ENCODE measurements around the gene TOX4.

TOX4 gene

GRCh38 chr14:21440859-21441258 lies 36.1 kb upstream of the TOX4 start:
- TF ChIP-seq, protein P1, sequence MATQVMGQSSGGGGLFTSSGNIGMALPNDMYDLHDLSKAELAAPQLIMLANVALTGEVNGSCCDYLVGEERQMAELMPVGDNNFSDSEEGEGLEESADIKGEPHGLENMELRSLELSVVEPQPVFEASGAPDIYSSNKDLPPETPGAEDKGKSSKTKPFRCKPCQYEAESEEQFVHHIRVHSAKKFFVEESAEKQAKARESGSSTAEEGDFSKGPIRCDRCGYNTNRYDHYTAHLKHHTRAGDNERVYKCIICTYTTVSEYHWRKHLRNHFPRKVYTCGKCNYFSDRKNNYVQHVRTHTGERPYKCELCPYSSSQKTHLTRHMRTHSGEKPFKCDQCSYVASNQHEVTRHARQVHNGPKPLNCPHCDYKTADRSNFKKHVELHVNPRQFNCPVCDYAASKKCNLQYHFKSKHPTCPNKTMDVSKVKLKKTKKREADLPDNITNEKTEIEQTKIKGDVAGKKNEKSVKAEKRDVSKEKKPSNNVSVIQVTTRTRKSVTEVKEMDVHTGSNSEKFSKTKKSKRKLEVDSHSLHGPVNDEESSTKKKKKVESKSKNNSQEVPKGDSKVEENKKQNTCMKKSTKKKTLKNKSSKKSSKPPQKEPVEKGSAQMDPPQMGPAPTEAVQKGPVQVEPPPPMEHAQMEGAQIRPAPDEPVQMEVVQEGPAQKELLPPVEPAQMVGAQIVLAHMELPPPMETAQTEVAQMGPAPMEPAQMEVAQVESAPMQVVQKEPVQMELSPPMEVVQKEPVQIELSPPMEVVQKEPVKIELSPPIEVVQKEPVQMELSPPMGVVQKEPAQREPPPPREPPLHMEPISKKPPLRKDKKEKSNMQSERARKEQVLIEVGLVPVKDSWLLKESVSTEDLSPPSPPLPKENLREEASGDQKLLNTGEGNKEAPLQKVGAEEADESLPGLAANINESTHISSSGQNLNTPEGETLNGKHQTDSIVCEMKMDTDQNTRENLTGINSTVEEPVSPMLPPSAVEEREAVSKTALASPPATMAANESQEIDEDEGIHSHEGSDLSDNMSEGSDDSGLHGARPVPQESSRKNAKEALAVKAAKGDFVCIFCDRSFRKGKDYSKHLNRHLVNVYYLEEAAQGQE (IDR thresholded peaks at IDR 0.05; ENCODE audit: low read depth), result no peak
- TF ChIP-seq USF1 (IDR thresholded peaks at IDR 0.05) (no peak), EP300 (IDR thresholded peaks at IDR 0.05; ENCODE audit: borderline replicate concordance) (no peak), NFIC (IDR thresholded peaks at IDR 0.05) (no peak), CEBPB (IDR thresholded peaks at IDR 0.05) (no peak)
- TF ChIP-seq, protein P2, sequence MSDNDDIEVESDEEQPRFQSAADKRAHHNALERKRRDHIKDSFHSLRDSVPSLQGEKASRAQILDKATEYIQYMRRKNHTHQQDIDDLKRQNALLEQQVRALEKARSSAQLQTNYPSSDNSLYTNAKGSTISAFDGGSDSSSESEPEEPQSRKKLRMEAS (IDR thresholded peaks at IDR 0.05), result no peak

DNA sequence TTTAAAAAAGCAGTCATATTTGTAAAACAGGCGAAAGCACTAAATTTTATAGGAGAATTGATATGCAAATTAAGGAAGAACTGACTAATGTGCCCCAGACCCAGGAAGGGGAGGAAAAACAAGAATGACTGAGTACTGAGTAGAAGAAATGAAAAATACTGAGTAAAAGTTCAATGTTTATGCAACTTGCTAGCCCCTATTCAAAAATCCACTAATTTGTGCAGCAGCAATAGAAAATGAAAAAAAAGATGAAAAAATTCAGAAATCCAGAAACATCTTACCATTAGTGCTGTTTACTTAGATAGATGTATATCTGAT lies 27.1 kb upstream of the TOX4 start:
- TF ChIP-seq USF1 (IDR thresholded peaks at IDR 0.05) (no peak), ZBTB7A (IDR thresholded peaks at IDR 0.05; ENCODE audit: low read depth) (no peak), TEAD4 (IDR thresholded peaks at IDR 0.05) (no peak)

DNA sequence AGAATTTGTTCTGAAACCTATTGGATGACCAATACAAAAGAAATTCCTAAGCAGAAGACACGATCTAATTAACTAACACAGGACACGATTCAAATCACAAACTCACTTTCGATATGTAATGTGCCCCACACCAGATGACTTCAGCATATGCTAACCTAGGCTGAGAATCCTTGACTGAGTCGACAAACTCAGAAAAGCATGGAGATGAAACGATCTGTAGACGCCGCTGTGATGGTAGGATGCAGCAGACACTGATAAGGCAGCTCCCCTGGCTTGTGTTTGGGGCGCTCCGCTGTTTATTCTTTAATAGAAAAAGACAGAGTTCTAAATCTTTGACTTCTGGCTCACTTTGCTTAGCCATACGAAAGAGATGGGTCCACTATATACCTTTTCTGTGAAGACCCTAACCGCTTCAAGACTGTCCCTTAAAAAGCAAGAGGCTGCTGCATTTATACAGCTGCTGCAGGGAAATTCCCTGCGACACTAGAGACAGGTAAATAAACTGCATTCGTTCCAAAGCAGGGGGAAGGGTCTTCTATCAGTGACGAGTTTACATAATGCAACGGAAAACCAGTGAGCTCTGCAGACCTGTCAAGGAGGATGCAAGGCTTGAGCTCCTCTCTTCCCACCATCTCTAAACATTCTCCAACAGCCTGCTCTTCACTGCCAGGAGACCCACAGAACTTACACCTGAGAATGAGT lies 22.0 kb upstream of the TOX4 start:
- TF ChIP-seq CREB1 (IDR thresholded peaks at IDR 0.05; ENCODE audit: low read depth) (no peak), NFIC (IDR thresholded peaks at IDR 0.05) (no peak), TCF12 (IDR thresholded peaks at IDR 0.05; ENCODE audit: low read depth) (no peak), EP300 (IDR thresholded peaks at IDR 0.05; ENCODE audit: borderline replicate concordance) (no peak)
- TF ChIP-seq, protein P1 (IDR thresholded peaks at IDR 0.05; ENCODE audit: low read depth), result no peak

DNA sequence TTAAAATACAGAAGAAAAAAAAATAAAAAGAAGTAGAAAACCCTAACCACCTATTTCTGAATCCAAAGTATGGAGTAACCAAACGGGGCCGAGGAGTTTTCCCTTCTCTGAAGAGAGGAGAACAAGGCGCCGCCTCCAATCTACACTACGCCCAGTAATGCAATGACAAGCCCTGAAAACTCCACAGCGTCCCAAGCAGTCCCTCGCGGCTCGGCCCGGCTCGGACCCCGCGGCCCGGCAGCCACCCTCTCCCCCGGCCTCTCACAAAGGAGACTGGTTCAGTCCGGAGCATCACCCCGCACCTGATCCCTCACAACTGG lies 21.4 kb upstream of the TOX4 start:
- no peak; the same call in 1 of the 2 replicates for TF ChIP-seq EGR1 (IDR thresholded peaks at IDR 0.05)
- no peak for TF ChIP-seq YY1 (IDR thresholded peaks at IDR 0.05; ENCODE audit: low read depth)
- no peak for TF ChIP-seq CREB1 (IDR thresholded peaks at IDR 0.05; ENCODE audit: low read depth)
- TF ChIP-seq EP300 (IDR thresholded peaks at IDR 0.05; ENCODE audit: borderline replicate concordance), result no peak
- no peak for TF ChIP-seq TCF12 (IDR thresholded peaks at IDR 0.05; ENCODE audit: low read depth)
- no peak for TF ChIP-seq TEAD4 (IDR thresholded peaks at IDR 0.05)
- TF ChIP-seq, protein P2 (IDR thresholded peaks at IDR 0.05), result no peak
- no peak for TF ChIP-seq RAD21 (IDR thresholded peaks at IDR 0.05; ENCODE audit: low read depth)
- no peak for TF ChIP-seq NFIC (IDR thresholded peaks at IDR 0.05)
- TF ChIP-seq TAF1 (IDR thresholded peaks at IDR 0.05; ENCODE audit: low read depth), result no peak
- no peak for TF ChIP-seq FOXM1 (IDR thresholded peaks at IDR 0.05; ENCODE audit: borderline replicate concordance, low read depth)
- TF ChIP-seq, protein P1 (IDR thresholded peaks at IDR 0.05; ENCODE audit: low read depth), result no peak
- TF ChIP-seq CEBPB (IDR thresholded peaks at IDR 0.05), result no peak
- TF ChIP-seq USF1 (IDR thresholded peaks at IDR 0.05), result no peak

Measured in Ishikawa (cell line).